Panc1 (cell line): ENCODE measurements around the gene ADGRL3. TPM values are rescaled to one million over a fixed set of nuclear protein-coding genes. Genes with fewer than 3 reads are reported as not detected.

ENCODE experiments used
- ATAC-seq: fragments of 200-7000 bp; cut with Tn5 transposase; 2 replicates; pipeline ENCODE4 v1.9.1; 2020; ENCODE audit warnings: mild to moderate bottlenecking, moderate library complexity
- BruUV-seq: library from RNA; stranded (reverse); fragments of 400-500 nt; replicated peaks from 2 replicates; lab custom pipeline; 2021; lab: Mats Ljungman, UMichigan
- CTCF ChIA-PET: fragments of 300-600 bp; sonication (Branson Sonifier 250); formaldehyde crosslinking; loops from one replicate; lab custom pipeline; 2022; ENCODE audit warnings: antibody characterized with exemption; lab: Charles Lee
- POLR2A ChIA-PET: fragments of 300-600 bp; sonication (Branson Sonifier 250); formaldehyde crosslinking; loops from one replicate; lab custom pipeline; 2022; ENCODE audit warnings: antibody characterized with exemption; lab: Charles Lee
- DNase-seq: peaks from one replicate; pipeline ENCODE4 v3.0.0-alpha.2; 2010; ENCODE audit warnings: low read depth, low spot score
- H3K27ac ChIP-seq: 2 replicates; pipeline ENCODE4 v1.5.1; 2011; ENCODE audit warnings: mild to moderate bottlenecking, low read length, inconsistent platforms
- H3K27me3 ChIP-seq: fragments of 200-500 bp; sonication (Bioruptor generic); 2 replicates; pipeline ENCODE4 v1.6.0; 2014; ENCODE audit warnings: low read length, inconsistent platforms; ENCODE audit not compliant: control insufficient read depth, insufficient read depth
- H3K36me3 ChIP-seq: fragments of 200-500 bp; sonication (Bioruptor generic); 2 replicates; pipeline ENCODE4 v1.5.1; 2014; ENCODE audit warnings: inconsistent platforms, mild to moderate bottlenecking, low read length, moderate library complexity; ENCODE audit not compliant: control insufficient read depth, insufficient read depth
- H3K4me1 ChIP-seq: 2 replicates; pipeline ENCODE4 v1.5.1; 2011; ENCODE audit warnings: inconsistent platforms, mild to moderate bottlenecking, low read length, moderate library complexity; ENCODE audit not compliant: control insufficient read depth, insufficient read depth
- H3K4me3 ChIP-seq, 2 experiments: 2 replicates each; pipeline ENCODE4 v1.5.1; 2011 to 2012; ENCODE audit warnings: low read depth in 2 of 2, low read length in 2 of 2, mild to moderate bottlenecking in 2 of 2, inconsistent platforms in 1 of 2, moderate library complexity in 1 of 2
- H3K9me3 ChIP-seq: fragments of 200-500 bp; sonication (Bioruptor generic); 2 replicates; pipeline ENCODE4 v1.5.1; 2014; ENCODE audit warnings: low read depth, mild to moderate bottlenecking, inconsistent platforms, low read length, moderate library complexity; ENCODE audit not compliant: control insufficient read depth, insufficient read depth
- CTCF ChIP-seq: fragments of 450-650 bp; IDR thresholded peaks from 2 replicates; pipeline ENCODE4 v1.5.1; 2017; ENCODE audit warnings: mild to moderate bottlenecking
- POLR2AphosphoS5 ChIP-seq: IDR thresholded peaks from 2 replicates; pipeline ENCODE4 v1.6.1; 2012; ENCODE audit warnings: mild to moderate bottlenecking, low read depth, low read length, moderate library complexity
- REST ChIP-seq, 2 experiments: IDR thresholded peaks; 2 replicates each; pipeline ENCODE4 v1.6.1; 2011 to 2012; ENCODE audit warnings: low read depth in 2 of 2, control low read depth in 1 of 2, low read length in 1 of 2, mild to moderate bottlenecking in 1 of 2, moderate library complexity in 1 of 2; ENCODE audit not compliant: insufficient read depth in 1 of 2
- SIN3A ChIP-seq: IDR thresholded peaks from 2 replicates; pipeline ENCODE4 v1.6.1; 2012; ENCODE audit warnings: low read depth, mild to moderate bottlenecking, low read length, moderate library complexity, borderline replicate concordance; ENCODE audit not compliant: insufficient read depth
- TCF7L2 ChIP-seq: IDR thresholded peaks from 2 replicates; pipeline ENCODE4 v1.6.1; 2011; ENCODE audit warnings: mild to moderate bottlenecking, low read depth, low read length, inconsistent platforms
- in situ Hi-C: cut with HindIII; loops from 2 replicates; pipeline ENCODE4 v1.10.0; 2016; ENCODE audit warnings: low sequenced_read_pairs, low pct_unique_long_range_greater_than_20kb
- intact Hi-C: fragments of 100-400 bp; cut with micrococcal nuclease; formaldehyde crosslinking; loops from one replicate; pipeline ENCODE4 v1.10.0; 2022; ENCODE audit not compliant: unreplicated experiment
- total RNA-seq: library from RNA; stranded (reverse); gene quantifications from one replicate; pipeline ENCODE4 v1.2.1, GENCODE V29; 2021; ENCODE audit not compliant: unreplicated experiment

Gene ADGRL3
- total RNA-seq, 1 experiment from 2014 or later: 0.23 TPM

GRCh38 chr4:61934198-61934597 is 734.1 kb downstream of the ADGRL3 start:
- DNase-seq (no peak), ATAC-seq (no peak)
- Histone ChIP-seq H3K36me3 (no peaks in the 10 kb centered on the region), H3K4me3 (no peak overlapping the region), H3K27me3 (no peaks in the 10 kb centered on the region), H3K4me1 (no peaks in the 10 kb centered on the region), H3K9me3 (no peaks in the 10 kb centered on the region), H3K27ac (no peak overlapping the region)
- in situ Hi-C loops (no loop called here), intact Hi-C loops (no loop called here)
- ChIA-PET CTCF (no interaction called here), POLR2A (no interaction called here)
- TF ChIP-seq TCF7L2: no peak
- TF ChIP-seq POLR2AphosphoS5: no peak
- no peak for TF ChIP-seq REST (IDR thresholded peaks at IDR 0.05; ENCODE audit: insufficient read depth in 1 of 2, low read depth in 2 of 2, low read length in 1 of 2)
- no peak for TF ChIP-seq SIN3A
- no peak for TF ChIP-seq CTCF
- no TSS peak for BruUV-seq

GRCh38 chr4:61938250-61938846 is 738.2 kb downstream of the ADGRL3 start:
- H3K27me3 ChIP-seq: no peaks in the 10 kb centered on the region
- no peaks in the 10 kb centered on the region for H3K36me3 ChIP-seq
- ChIA-PET CTCF (no interaction called here), POLR2A (no interaction called here)
- H3K4me3 ChIP-seq: no peak overlapping the region
- intact Hi-C loops: no loop called here
- TF ChIP-seq SIN3A (no peak), CTCF (no peak), REST (IDR thresholded peaks at IDR 0.05; ENCODE audit: insufficient read depth in 1 of 2, low read depth in 2 of 2, low read length in 1 of 2) (no peak), TCF7L2 (no peak), POLR2AphosphoS5 (no peak)
- DNase-seq: no peak
- H3K9me3 ChIP-seq: no peaks in the 10 kb centered on the region
- in situ Hi-C loops: no loop called here
- ATAC-seq: no peak
- BruUV-seq: no TSS peak
- H3K4me1 ChIP-seq: no peaks in the 10 kb centered on the region
- no peak overlapping the region for H3K27ac ChIP-seq
